GM12864 (cell line): ENCODE results near the gene DPH2.
A peak's percentile ranks its signal among the peaks of the same experiment; 100 is the strongest.

Source experiments
- DNase-seq: peaks from one replicate; pipeline ENCODE4 v3.0.0-alpha.2; 2011; ENCODE audit warnings: low read depth
- H3K4me3 ChIP-seq: 2 replicates; pipeline ENCODE4 v1.5.1; 2011; ENCODE audit warnings: mild to moderate bottlenecking, low read depth, low read length, control low read depth
- CTCF ChIP-seq: IDR thresholded peaks from 2 replicates; pipeline ENCODE4 v1.5.1; 2011; ENCODE audit warnings: low read depth, mild to moderate bottlenecking, moderate library complexity, low read length, control low read depth, inconsistent platforms; ENCODE audit errors: missing control alignments

DPH2 gene

GRCh38 chr1:43931711-43932660 is 37.8 kb upstream of the DPH2 start:
- H3K4me3 ChIP-seq: no peak overlapping the region
- no peak for DNase-seq
- TF ChIP-seq CTCF: no peak

- no peak overlapping the region for H3K4me3 ChIP-seq
- no peak for TF ChIP-seq CTCF
- no peak for DNase-seq
Observed at GRCh38 chr1:43932786-43933385, 36.9 kb upstream of the DPH2 start.

GRCh38 chr1:43933386-43934100 is 36.3 kb upstream of the DPH2 start, which contains the start of gene ARTN:
ARTN (plus strand) TSS chr1:43933801; CDS start chr1:43935657, 1,856 bp downstream.
- no peak within 1 kb of the TSS for H3K4me3 ChIP-seq
- DNase-seq: no peak
- TF ChIP-seq CTCF: no peak

GRCh38 chr1:43934101-43934985 is 35.5 kb upstream of the DPH2 start:
- DNase-seq: no peak
- H3K4me3 ChIP-seq: no peak overlapping the region
- TF ChIP-seq CTCF: peak; percentile 97

- no peak for TF ChIP-seq CTCF
- no peak overlapping the region for H3K4me3 ChIP-seq
- DNase-seq: no peak
Observed at GRCh38 chr1:43934986-43935324, 34.9 kb upstream of the DPH2 start.

- TF ChIP-seq CTCF: no peak
- no peak overlapping the region; the same call in 1 of the 2 replicates for H3K4me3 ChIP-seq
- no peak for DNase-seq
Observed at GRCh38 chr1:43935711-43936427, 33.9 kb upstream of the DPH2 start.
